K562 (cell line): ENCODE measurements around the gene DZIP3. TPM values are rescaled to one million over a fixed set of nuclear protein-coding genes. Genes with fewer than 3 reads are reported as not detected.
A peak's percentile ranks its signal among the peaks of the same experiment; 100 is the strongest.

Experiments
- ARHGAP35 ChIP-seq: fragments of 450-650 bp; IDR thresholded peaks from 2 replicates; pipeline ENCODE4 v1.6.1; 2018; ENCODE audit not compliant: partially characterized antibody
- CBFA2T3 ChIP-seq: fragments of 450-650 bp; IDR thresholded peaks from 2 replicates; pipeline ENCODE4 v1.6.1; 2017
- CBFB ChIP-seq: sonication (generic); formaldehyde crosslinking; IDR thresholded peaks from 2 replicates; pipeline ENCODE4 v1.4.0; 2020; ENCODE audit warnings: mild to moderate bottlenecking, missing genetic modification reagents
- CBX5 ChIP-seq: IDR thresholded peaks from 2 replicates; pipeline ENCODE4 v1.6.1; 2014; ENCODE audit warnings: low read depth, borderline replicate concordance
- ELF2 ChIP-seq: fragments of 250-450 bp; sonication (Bioruptor Pico); IDR thresholded peaks from 2 replicates; pipeline ENCODE4 v1.5.0; 2021; ENCODE audit warnings: mild to moderate bottlenecking
- GATA2 ChIP-seq: sonication (generic); formaldehyde crosslinking; IDR thresholded peaks from 2 replicates; pipeline ENCODE4 v1.4.0; 2020; ENCODE audit warnings: mild to moderate bottlenecking, missing genetic modification reagents
- HDAC1 ChIP-seq, 2 experiments: fragments of 450-650 bp; IDR thresholded peaks; 2 replicates each; pipeline ENCODE4 v1.6.1; 2016 to 2017; ENCODE audit warnings: inconsistent platforms in 1 of 2, mild to moderate bottlenecking in 1 of 2, moderate library complexity in 1 of 2
- HMG20B ChIP-seq: fragments of 250-450 bp; sonication (Bioruptor Pico); IDR thresholded peaks from 2 replicates; pipeline ENCODE4 v1.5.0; 2021; ENCODE audit warnings: mild to moderate bottlenecking
- JUN ChIP-seq, 2 experiments: sonication (generic) in 1 of 2; formaldehyde crosslinking in 1 of 2; IDR thresholded peaks; 2 replicates each; pipeline versions ENCODE4 v1.6.1 to v1.8.0; 2012 to 2022; ENCODE audit warnings: borderline replicate concordance in 2 of 2, mild to moderate bottlenecking in 2 of 2, improper control_type of control experiment in 1 of 2, low read depth in 1 of 2, low read length in 1 of 2, missing genetic modification reagents in 1 of 2
- JUNB ChIP-seq: fragments of 450-650 bp; formaldehyde crosslinking; conservative IDR thresholded peaks from 2 replicates; pipeline ENCODE4 v1.4.0; 2020; ENCODE audit warnings: mild to moderate bottlenecking
- MED1 ChIP-seq: sonication (generic); formaldehyde crosslinking; IDR thresholded peaks from 2 replicates; pipeline ENCODE4 v1.8.1; 2023; ENCODE audit warnings: missing genetic modification reagents, borderline replicate concordance
- MEIS2 ChIP-seq: fragments of 450-650 bp; IDR thresholded peaks from 2 replicates; pipeline ENCODE4 v1.6.1; 2014; ENCODE audit warnings: mild to moderate bottlenecking; ENCODE audit not compliant: partially characterized antibody
- NONO ChIP-seq, 2 experiments: fragments of 200-400 bp in 1 of 2; fragments of 450-650 bp in 1 of 2; formaldehyde crosslinking in 1 of 2; IDR thresholded peaks; 2 replicates each; pipeline ENCODE4 v1.6.1; 2017; ENCODE audit warnings: low read depth in 2 of 2, mild to moderate bottlenecking in 2 of 2, moderate library complexity in 2 of 2, low read length in 1 of 2
- SRF ChIP-seq, 2 experiments: fragments of 250-450, 450-650 bp in 1 of 2; sonication (Bioruptor Pico) in 1 of 2; sonication (generic) in 1 of 2; formaldehyde crosslinking; IDR thresholded peaks; 2 replicates each; pipeline versions ENCODE4 v1.5.0 to v1.5.1; 2020 to 2022; ENCODE audit warnings: mild to moderate bottlenecking in 1 of 2, missing genetic modification reagents in 1 of 2
- WHSC1 ChIP-seq: IDR thresholded peaks from one replicate; pipeline ENCODE4 v1.6.1; 2012; ENCODE audit warnings: low read length, control low read depth, inconsistent platforms
- ZNF41 ChIP-seq: fragments of 250-450 bp; sonication (Bioruptor Pico); conservative IDR thresholded peaks from 2 replicates; pipeline ENCODE4 v1.4.0; 2020; ENCODE audit warnings: mild to moderate bottlenecking
- ZNF551 ChIP-seq: fragments of 250-450 bp; sonication (Bioruptor Pico); IDR thresholded peaks from 2 replicates; pipeline ENCODE4 v1.5.0; 2021; ENCODE audit warnings: mild to moderate bottlenecking, moderate library complexity
- ZNF75A ChIP-seq: fragments of 450-650 bp; formaldehyde crosslinking; IDR thresholded peaks from 2 replicates; pipeline ENCODE4 v1.4.0; 2020; ENCODE audit warnings: mild to moderate bottlenecking
- ZNF76 ChIP-seq: fragments of 250-450 bp; sonication (Bioruptor Pico); IDR thresholded peaks from 2 replicates; pipeline ENCODE4 v1.4.0; 2020; ENCODE audit warnings: mild to moderate bottlenecking, moderate library complexity, borderline replicate concordance
- ZNF785 ChIP-seq: fragments of 250-450 bp; sonication (Bioruptor Pico); IDR thresholded peaks from 2 replicates; pipeline ENCODE4 v1.4.0; 2020; ENCODE audit warnings: mild to moderate bottlenecking
- polyA plus RNA-seq, 8 experiments: library from polyadenylated mRNA; depleted of rRNA in 4 of 8; stranded (reverse) in 5 of 8; unstranded in 3 of 8; fragments of >200 nt; fragmentation: Nextera tagmentation in 2 of 8; fragmentation: Illumina TruSeq in 1 of 8; extraction: Ambion mirVana in 2 of 8; extraction: Trizol in 1 of 8; gene quantifications; 2 replicates each; pipeline versions ENCODE4 v1.2.1 to v1.2.3, GENCODE V29; 2011 to 2014; ENCODE audit warnings: inconsistent platforms in 1 of 8, missing spikeins in 1 of 8
- total RNA-seq, 7 experiments: library from RNA; depleted of rRNA in 6 of 7; stranded (reverse); fragments of >200 nt in 6 of 7; fragmentation: Illumina TruSeq in 2 of 7; extraction: Trizol in 2 of 7; gene quantifications; 2 replicates each; pipeline versions ENCODE4 v1.2.1 to v1.2.3, GENCODE V29; 2011 to 2021; ENCODE audit warnings: low replicate concordance in 1 of 7
- TF ChIP-seq, protein P1 (sequence below): sonication (generic); formaldehyde crosslinking; IDR thresholded peaks from 2 replicates; pipeline ENCODE4 v1.4.0; 2020; ENCODE audit warnings: mild to moderate bottlenecking, missing genetic modification reagents
- TF ChIP-seq, protein P2 (sequence below), 2 experiments: IDR thresholded peaks in 1 of 2; conservative IDR thresholded peaks in 1 of 2; 2 replicates each; pipeline ENCODE4 v1.6.1; 2016; ENCODE audit warnings: low read depth in 2 of 2, mild to moderate bottlenecking in 1 of 2, missing compliant biosample characterization in 1 of 2, missing genetic modification characterization in 1 of 2, moderate library complexity in 1 of 2

Gene DZIP3
- total and polyA plus RNA-seq, 9 of the 15 experiments (the other 6 are each of a cell fraction or from before 2014, with no cell fraction given): 3.5 to 9.7 (median 5.7) TPM

DNA sequence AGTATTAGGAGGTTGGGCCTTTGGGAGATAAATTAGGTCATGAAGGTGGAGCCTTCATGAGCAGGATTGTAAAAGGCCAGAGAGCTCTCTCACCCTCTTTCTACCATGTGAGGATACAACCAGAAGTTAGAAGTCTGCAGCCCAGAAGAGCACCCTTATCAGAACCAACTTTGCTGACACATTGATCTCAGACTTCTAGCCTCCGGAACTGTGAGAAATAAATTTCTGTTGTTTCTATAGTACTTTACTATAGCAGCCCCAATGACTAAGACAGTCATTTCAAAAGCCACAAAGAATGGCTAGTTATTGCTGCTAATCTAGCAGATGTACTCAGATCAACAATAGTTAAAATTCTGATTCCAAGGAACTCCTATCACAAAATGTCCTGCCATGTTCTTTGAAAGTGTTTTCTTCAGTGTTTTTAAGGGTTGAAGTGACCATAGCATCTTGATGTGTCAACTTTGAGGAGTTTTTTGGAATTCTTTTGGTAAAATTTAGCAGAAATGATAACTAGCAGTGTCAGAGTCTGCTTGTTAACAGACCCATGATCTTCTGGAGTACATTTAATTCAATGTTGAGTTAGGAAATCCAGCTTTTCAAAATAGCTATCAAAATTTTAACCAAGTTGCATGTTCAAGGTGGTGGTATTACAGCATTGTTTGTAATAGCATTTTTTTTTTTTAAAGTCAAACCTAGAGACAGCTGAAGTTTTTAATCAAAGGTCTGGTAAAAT is 10.3 kb downstream of the DZIP3 start (continued):
- TF ChIP-seq CBFA2T3 (peak; percentile 43; the same call in 1 of the 2 replicates), JUN (IDR thresholded peaks at IDR 0.05; ENCODE audit: borderline replicate concordance, low read depth, low read length) (no peak), JUN (CRISPR knock-in tag; IDR thresholded peaks at IDR 0.05; ENCODE audit: borderline replicate concordance) (no peak), ZNF75A (CRISPR knock-in tag) (no peak), MED1 (CRISPR knock-in tag) (no peak), MEIS2 (peak; percentile 22), GATA2 (CRISPR knock-in tag) (no peak), ZNF76 (CRISPR knock-in tag) (no peak), HDAC1 (IDR thresholded peaks at IDR 0.05) (no peak), ARHGAP35 (no peak), NONO (IDR thresholded peaks at IDR 0.05; ENCODE audit: low read depth in 2 of 2, low read length in 1 of 2) (no peak), WHSC1 (no peak), ELF2 (no peak), SRF (CRISPR knock-in tag; IDR thresholded peaks at IDR 0.05) (no peak), JUNB (no peak), CBX5 (no peak), ZNF551 (no peak), CBFB (CRISPR knock-in tag) (no peak), ZNF785 (CRISPR knock-in tag) (no peak), HMG20B (CRISPR knock-in tag) (no peak), ZNF41 (CRISPR knock-in tag) (no peak)
- TF ChIP-seq, protein P1, sequence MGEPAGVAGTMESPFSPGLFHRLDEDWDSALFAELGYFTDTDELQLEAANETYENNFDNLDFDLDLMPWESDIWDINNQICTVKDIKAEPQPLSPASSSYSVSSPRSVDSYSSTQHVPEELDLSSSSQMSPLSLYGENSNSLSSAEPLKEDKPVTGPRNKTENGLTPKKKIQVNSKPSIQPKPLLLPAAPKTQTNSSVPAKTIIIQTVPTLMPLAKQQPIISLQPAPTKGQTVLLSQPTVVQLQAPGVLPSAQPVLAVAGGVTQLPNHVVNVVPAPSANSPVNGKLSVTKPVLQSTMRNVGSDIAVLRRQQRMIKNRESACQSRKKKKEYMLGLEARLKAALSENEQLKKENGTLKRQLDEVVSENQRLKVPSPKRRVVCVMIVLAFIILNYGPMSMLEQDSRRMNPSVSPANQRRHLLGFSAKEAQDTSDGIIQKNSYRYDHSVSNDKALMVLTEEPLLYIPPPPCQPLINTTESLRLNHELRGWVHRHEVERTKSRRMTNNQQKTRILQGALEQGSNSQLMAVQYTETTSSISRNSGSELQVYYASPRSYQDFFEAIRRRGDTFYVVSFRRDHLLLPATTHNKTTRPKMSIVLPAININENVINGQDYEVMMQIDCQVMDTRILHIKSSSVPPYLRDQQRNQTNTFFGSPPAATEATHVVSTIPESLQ (CRISPR knock-in tag): no peak
- TF ChIP-seq, protein P2, sequence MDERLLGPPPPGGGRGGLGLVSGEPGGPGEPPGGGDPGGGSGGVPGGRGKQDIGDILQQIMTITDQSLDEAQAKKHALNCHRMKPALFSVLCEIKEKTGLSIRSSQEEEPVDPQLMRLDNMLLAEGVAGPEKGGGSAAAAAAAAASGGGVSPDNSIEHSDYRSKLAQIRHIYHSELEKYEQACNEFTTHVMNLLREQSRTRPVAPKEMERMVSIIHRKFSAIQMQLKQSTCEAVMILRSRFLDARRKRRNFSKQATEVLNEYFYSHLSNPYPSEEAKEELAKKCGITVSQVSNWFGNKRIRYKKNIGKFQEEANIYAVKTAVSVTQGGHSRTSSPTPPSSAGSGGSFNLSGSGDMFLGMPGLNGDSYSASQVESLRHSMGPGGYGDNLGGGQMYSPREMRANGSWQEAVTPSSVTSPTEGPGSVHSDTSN (CRISPR knock-in tag; IDR thresholded peaks at IDR 0.05; ENCODE audit: low read depth): no peak
- TF ChIP-seq, protein P2 (tag; conservative IDR thresholded peaks at IDR 0.05; ENCODE audit: low read depth): no peak
